Fibroblast of skin of right quadriceps (primary cell): ENCODE measurements around the gene FIZ1.
"Not testable (repeated sequence)": the region's sequence is repeated elsewhere in the genome, so short reads cannot be mapped to it uniquely, and the experiment has no call there.

Experiments
- DNase-seq: peaks from one replicate; pipeline ENCODE4 v3.0.0-alpha.2; 2013

The FIZ1 gene

DNA sequence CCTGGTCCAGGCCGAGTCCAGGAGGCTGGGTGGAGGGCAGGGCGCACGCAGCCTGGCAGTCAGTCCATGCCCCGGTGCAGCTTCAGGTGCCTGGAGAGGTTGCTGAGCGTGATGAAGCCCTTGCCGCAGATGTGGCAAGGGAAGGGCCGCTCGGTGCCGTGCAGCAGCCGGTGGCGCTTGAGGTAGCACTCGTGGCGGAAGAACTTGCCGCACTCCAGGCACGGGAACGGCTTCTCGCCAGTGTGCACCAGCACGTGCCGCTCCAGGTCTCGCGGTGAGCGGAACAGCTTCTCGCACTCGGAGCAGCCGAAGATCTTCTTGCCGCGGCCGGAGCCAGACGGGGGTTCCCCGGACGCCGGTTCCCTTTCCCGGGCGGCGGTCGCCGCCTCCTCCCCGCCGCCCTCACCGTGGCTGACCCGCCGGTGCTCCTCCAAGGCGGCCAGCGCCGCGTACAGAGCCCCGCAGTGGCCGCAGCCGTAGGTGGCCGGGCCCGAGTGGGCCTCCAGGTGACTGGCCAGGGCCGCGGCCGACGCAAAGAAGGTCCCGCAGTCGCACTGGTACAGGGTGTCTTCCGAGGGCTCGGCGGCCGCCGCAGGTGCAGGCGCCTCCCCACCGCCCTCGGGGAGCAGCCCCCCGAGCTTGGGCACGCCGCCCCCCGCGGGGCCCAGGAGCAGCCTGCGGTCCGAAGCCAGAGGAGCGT, 6.8 kb downstream of the FIZ1 start:
- DNase-seq = no peak

DNA sequence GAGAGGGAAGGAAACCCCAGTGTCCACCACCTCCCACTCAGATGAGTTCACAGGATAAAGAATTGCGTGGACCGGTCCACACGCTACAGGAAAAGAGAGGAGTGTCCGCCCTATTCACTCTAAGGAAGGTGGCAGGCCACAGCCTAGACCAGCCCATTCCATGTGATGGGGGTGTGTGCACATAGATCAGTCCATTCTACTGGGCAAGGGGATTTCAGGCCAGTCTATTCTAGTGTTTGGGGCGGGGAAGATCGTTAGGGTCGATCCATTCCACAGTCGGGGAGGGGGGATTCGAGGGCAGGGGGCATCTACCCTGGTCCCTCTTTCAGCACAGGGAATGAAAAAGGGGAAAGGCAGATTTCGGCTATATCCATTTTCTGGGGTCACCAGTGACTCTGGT, 7.8 kb downstream of the FIZ1 start:
- DNase-seq = no peak

DNA sequence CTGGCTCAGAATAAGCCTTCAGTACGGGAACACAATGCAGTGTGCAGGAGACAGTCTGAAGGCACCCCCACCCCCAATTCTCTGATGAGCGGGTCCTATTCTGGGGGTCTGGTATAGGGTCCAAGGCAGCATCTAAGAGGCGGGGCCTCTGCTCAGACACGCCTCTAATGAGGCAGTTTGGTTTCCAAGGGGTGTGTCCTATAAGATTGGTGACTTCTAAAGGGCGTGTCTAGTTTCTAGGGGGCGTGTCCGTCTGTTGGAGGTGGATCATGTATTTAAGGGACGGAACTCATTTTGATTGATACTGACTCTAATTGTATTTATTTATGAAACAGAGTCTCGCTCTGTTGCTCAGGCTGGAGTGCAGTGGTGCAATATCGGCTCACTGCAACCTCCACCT, 8.7 kb downstream of the FIZ1 start:
- DNase-seq = no peak

DNA sequence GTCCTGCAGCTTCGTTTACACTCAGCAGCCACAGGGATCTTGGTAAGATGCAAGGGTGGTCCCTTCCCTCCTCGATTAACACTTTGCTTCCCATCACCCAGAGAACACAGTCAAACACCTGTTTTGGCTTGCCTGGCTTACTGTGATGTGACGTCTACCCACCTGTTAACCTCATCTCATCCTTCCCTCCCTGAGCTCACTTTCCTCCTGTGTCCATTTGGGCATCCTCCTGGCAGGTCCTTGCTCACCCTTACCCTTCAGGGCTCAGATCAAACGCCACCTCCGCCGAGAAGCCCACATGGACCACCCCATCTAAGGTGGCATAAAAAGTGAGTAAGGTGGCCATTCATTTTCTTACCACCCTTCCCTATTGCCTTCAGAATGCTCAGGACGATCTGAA, 9.2 kb downstream of the FIZ1 start:
- no peak for DNase-seq

DNA sequence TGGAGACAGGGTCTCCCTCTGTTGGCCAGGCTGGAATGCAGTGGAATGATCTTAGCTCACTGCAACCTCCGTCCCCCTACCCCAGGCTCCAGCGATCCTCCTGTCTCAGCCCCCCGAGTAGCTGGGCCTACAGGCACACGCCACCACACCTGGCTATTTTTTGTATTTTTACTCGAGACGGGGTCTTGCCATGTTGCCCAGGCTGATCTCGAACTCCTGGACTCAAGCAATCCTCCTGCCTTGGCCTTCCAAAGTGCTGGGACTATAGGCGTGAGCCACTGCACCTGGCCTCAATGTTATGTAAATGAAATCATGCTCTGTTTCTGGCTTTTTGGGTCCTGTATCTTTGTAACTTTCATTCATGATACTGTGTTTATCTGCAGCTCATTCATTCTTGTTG, 10.6 kb downstream of the FIZ1 start:
- no peak for DNase-seq

DNA sequence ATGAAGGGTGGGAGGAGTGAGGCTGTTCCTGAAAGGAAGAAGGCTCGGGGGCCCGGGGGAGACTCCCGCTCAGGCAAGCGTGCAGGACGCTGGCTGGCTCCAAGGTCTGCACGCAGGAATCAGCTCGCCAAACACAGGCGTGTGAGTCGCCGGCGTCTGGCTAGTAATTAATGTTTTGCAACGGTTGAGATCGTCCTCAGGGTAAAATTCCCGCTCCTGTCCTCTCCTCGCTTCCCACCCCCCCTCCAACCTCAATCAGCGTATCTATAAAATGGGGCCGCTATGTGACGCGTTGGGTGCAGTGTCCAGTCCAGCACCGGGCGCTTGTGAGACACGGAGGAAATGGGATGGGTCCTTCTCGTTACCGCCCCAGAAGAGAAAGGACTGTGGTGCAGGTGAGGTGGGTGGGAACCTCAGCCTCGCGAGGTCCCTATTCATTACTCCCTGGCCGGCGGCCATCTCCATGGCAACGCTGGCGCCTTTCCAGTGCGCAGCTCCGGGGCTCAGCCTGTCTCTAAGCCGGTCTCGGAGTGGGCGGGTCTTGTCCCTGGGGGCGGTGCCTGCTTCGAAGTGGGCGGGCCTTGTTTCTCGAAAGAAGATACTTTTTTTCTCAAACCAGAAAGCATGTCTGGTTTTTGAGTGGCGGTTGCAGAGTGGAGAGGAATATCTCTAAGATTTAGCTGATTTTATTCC, 12.2 kb downstream of the FIZ1 start:
- peak; percentile 89 for DNase-seq

DNA sequence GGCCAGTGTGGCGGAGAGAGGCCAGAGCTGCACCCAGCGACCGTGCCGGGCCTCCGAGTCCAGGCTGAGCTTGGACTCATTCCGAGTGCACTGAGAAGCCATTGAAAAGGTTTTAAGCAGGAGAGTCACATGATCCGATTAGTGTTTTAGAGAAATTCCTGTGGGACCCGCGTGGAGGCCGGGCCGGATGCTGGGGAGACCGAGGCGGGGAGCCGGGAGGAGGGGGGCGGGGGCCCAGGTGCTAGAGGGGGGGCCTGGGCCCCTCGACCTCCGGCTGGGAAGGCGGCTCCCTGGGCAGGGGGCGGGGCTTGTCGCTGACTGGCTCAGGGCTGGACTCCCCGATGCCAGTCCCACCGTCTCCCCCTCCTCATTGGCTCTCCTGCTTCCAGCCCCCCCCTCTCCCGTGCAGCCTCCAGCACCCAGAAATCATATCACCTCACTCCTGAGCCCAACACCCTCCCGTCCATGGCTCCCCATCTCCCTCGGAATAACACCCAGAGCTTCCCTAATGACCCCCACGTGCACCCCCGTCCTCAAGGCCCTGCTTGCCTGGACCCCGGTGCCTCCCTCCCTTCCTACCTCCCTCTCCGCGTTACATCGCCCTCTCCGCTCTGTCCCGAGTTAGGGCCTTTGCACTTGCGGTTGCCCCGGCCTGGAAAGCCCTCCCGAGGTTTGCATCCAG, 13.5 kb downstream of the FIZ1 start:
- peak; percentile 85 for DNase-seq

DNA sequence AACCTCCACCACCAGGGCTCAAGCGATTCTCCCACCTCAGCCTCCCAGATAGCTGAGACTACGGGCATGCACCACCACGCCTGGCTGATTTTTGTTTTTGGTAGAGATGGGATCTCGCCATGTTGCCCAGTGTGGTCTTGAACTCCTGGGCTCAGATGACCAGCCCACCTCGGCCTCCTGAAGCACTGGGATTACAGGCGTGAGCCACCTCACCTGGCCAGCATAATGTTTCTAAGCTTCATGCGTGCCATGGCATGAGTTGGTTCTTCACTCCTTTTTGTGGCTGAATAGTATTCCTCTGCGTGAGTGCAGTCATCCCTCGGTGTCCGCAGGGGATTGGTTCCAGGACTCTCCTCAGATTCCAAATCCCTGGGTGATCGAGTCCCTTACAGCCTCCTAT, 14.4 kb downstream of the FIZ1 start:
- no peak for DNase-seq

DNA sequence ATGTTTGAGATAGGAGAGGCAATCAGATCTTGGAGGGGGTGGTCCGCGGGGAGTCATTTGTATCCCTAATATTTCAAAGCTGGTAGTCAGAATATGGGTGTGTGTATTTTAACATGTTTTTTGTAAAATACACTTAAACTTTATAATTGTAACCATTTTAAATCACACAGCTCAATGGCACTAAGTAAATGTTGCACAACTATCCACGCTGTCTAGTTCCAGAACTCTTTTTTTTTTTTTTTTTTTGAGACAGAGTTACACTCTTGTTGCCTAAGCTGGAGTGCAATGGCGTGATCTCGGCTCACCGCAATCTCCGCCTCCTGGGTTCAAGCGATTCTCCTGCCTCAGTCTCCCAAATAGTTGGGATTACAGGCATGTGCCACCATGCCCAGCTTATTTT, 15.4 kb downstream of the FIZ1 start:
- not testable (repeated sequence) for DNase-seq

DNA sequence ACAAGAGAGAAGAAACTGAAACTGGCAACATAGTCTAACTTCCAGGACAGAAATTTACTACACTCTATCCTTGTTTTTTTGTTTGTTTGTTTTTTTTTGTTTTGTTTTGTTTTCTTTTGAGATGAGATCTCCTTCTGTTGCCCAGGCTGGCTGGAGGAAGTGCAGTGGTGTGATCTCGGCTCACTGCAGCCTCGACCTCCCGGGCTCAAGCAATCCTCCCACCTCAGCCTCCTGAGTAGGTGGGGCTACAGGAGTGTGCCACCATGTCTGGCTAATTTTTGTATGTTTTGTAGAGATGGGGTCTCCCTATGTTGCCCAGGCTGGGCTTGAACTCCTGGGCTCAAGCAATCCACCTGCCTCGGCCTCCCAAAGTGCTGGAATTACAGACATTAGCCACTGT, 17.0 kb downstream of the FIZ1 start:
- DNase-seq = not testable (repeated sequence)

DNA sequence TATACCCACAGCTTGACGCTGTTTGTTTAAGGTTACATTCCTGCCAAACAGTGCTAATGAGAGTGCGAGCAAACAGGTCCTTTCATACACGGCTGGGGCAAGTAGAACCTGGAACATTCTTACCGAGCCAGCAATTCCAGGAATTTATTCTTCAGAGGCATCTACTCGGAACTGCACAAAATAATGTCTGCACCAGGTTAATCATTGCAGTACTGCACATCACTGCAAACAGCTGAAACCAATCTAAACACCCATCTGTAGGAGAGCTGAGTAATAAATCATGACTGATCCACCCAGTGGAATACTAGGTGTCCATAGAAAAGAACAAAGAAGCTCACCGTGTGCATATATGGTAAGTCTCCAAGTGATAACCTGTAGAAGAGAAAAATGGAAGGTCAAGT, 17.5 kb downstream of the FIZ1 start:
- DNase-seq = no peak

DNA sequence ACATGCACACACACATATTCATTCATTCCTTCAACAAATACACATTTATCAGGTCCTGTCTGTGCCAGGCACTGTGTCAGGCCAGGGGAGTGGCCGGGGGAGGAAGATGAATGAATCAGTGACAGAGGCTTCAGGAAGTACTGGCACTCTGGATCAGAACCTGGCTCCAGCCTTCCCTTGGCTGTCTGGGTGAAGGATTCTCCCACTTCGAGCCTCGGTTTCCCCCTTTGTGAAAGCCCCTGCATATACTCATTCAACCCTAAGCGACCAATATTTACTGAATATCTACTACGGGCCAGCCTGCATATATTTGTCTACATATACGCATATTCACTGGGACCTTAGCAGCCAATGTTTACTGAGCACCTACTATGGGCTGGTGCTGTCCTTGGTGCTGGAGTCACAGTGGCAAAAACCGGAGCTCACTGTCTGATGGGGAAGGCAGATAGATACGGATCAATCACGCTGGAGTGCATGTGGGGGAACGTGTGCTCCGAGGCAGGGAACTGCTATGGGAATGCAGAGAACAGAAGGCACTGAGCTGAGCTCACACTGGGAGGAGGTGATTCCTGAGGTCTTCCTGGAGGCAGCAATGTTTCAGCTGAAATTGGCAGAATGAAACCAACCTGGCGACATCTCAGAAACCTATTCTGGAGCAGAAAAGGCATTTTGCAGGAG, 18.0 kb downstream of the FIZ1 start:
- DNase-seq = no peak

DNA sequence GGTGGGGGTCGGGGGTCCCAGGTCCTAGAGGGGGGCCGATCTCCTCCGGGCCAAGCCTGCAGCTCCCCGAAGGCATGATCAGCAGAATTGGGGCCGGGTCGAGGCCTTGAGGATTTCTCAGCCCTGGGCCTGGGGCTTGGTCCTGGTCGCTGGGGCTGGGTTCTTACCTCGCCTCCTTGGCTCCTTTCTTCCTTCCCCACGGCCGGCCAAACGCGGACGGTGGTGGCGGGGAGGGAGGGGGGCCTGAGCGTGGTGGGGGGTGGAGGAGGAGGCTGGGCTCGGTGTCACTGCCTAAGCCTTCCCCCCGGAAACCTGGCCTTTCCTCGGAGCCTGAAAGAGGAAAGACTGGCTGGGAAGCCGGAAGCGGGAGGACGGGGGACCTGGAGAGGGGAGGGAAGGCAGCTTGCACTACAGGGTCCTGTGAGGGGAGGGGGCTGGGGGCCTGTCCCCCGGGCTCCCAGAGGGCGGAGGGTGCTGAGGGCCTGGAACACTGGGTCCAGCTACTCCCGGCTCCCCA, 18.6 kb downstream of the FIZ1 start, which contains the start of gene ZNF579:
ZNF579 (minus strand) TSS at position 221 of the 517 bp plus-strand sequence. CDS start 1,209 bp downstream, outside the sequence.
- peak; percentile 90 for DNase-seq

DNA sequence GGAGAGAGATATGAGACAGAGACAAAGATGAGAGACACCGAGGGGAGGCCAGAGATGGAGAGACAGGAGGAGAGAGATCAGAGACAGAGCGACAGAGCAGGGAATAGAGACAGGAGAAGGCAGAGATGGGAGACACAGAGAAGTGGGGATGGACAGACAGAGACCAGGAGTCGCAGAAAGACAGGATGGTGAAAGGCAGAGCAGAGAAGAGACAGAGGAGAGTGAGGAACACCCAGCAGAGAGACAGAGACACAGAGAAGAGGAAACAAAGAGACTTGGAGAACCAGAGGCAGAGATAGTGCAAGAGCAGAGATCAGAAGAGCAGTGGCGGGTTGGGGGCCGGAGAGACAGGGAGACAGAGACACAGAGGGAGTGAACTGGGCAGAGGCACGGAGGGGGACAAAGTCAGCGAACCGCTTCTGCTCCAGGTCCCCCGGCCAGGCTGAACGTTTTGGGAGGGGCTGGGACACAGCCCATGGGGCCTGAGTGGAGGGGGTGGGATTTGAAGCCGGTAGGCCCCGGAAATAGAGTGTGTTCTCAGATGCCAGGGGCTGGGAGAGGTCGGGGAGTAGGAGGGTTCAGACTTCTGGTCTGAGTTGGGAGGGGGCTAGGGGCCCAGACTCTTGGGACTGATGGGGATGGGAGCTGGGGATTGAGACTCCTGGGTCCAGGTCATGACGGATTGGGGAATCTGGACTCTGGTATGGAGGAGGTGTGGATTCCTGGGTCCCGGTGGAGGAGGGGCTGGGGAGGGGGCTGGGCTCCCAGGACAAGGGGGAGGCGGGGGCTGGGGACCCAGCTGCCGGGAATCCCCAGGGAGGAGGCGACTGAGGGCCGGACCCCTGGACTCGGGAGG, 19.3 kb downstream of the FIZ1 start:
- DNase-seq = peak; percentile 28

DNA sequence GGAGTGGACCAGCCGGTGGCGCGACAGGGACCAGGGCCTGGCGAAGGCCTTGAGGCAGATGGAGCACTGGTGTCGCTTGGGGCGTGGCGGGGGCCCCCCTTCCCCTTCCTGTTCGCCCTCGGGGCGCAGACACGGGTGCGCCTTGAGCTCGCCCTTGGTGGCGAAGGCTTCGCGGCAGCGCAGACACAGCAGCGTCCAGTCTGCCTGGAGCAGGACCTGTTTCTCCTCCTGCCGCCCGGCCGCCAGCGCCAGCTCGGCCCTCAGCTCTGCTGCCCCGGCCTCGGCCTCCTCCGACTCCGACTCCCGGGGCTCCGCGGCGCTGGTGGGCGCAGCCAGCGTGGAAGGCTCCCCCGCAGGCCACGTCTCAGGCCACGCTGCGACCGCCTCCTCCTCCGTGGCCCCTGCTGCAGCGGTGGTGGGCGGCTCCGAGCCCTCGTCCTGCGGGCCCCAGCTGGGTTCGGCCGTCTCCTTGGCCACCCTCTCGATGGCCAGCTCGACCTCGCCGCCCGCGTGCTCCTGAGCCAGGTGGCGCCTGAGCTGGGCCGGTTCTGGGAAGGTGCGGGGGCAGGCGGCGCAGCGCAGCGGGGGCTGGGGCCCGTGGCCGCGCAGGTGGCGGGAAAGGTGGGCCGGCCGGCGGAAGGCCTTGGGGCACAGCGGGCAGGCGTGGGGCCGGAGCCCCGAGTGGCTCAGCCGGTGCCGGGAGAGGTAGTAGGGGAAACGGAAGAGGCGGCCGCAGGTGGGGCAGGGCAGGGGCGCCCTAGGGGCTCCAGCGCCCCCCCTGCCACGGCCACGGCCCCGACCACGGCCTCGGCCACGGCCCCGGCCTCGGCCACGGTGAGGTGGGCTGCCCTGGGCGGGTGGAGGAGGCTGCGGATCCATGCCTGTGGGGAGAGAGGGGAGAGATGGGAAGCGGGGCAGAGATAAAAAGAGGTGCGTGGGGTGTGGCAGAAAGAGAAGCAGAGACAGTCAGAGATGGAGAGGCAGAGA, 20.3 kb downstream of the FIZ1 start:
- DNase-seq = no peak

DNA sequence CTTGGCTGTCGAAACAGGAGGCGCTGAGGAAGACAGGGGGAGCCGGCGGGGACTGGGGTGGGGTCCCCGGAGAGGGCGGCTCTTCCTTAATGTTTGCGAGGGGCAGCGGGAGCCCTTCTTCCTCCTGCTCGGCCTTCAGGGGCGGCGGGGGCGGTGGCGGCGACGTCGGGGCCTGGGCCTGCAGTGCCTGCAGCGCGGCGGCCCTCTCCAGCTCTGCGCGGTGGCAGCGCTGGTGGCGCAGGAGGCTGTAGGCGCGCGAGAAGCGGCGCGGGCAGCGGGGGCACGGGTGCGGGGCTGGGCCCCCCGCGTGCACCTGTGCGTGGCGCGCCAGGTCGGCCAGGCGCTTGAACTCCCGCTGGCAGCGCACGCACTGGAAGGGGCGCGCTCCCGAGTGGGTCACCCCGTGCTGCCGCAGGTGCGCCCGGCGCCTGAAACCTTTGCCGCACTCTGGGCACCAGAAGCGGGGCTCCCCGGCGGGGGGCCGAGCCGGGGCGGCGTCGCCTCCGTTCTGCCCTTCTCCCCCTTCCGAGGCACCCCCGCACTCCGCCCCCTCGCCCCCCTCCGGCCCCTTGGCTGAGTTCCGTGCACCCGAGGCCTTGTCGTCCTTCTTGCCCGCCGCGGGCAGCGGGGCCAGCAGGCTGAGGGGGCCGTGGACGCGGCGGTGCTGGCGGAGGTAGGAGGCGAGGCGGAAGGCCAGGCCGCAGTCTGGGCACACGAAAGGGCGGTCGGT, 21.1 kb downstream of the FIZ1 start:
- DNase-seq = no peak

DNA sequence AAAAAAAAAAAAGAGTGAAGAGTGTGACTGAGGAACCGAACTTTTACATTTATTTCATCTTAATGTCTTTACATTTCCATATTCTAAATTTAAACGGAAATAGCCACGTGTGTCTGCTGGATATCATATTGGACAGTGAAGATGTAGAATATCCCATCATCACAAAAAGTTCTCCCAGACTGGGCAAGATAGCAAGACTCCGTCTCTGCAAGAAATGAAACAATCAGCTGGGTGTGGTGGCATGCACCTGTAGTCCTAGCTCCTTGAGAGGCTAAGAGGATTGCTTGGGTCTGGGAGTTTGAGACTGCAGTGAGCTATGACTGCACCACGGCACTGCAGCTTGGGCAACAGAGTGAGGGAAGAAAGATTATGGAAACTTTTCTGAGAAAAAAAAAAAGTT, 22.6 kb downstream of the FIZ1 start:
- DNase-seq = no peak

DNA sequence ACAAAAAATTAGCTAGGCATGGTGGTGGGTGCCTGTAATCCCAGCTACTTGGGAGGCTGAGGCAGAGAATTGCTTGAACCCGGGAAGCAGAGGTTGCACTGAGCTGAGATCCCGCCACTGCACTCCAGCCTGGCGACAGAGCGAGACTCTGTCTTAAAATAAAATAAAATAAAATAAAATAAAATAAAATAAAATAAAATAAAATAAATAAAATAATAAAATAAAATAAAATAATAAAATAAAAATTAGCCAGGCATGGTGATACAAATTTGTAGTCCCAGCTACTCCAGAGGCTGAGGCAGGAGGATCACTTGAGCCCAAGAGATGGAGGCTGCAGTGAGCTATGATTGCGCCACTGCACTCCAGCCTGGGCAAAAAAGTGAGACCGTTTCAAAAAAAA, 25.4 kb downstream of the FIZ1 start:
- DNase-seq = not testable (repeated sequence)

DNA sequence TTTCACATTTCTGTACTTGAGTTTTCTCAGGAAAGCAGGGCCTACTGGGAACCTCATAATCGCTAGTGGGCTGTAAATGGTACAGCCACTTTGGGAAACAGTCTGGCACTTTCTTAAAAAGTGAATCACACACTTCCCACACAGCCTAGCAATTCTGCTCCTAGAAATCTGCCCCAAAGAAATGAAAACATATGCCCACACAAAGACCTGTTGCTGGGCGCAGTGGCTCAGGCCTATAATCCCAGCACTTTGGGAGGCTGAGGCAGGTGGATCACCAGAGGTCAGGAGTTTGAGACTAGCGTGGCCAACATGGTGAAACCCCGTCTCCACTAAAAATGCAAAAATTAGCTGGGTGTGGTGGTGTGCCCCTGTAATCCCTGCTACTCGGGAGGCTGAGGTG, 29.8 kb downstream of the FIZ1 start:
- DNase-seq = not testable (repeated sequence)

DNA sequence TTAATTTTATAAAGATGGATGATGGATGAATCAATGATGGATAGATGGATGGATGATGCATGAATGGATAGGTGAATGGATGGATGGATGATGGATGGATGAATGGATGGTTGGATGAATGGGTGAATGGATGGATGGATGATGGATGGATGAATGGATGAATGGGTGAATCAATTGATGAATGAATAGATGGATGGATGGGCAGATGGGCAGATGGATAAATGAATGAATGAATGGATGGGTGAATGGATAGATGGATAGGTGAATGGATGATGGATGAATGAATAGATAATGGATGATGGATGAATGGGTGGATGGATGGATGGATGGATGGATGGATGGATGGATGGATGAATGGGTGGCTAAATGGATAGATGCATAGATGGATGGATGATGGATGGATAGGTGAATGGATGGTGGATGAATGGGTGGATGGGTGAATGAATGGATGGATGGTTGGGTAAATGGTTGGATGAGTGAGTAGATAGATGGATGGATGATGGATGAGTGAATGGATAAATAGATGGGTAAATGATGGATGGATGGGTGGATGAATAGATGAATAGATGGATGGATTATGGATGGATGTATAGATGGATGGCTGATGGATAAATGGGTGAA, 31.5 kb downstream of the FIZ1 start:
- DNase-seq = no peak
